DOHH2 (cell line): Measurements from ENCODE around the gene EVC.

Experiments
- H3F3A ChIP-seq: fragments of 200-600 bp; sonication (generic), shearing (Covaris generic); 2 replicates; pipeline ENCODE4 v1.6.0; 2016; ENCODE audit warnings: antibody characterized with exemption, mild to moderate bottlenecking; ENCODE audit not compliant: control insufficient read depth, insufficient read depth
- H3K27ac ChIP-seq: fragments of 200-600 bp; sonication (generic); 2 replicates; pipeline ENCODE4 v1.5.1; 2014; ENCODE audit warnings: low read depth, mild to moderate bottlenecking, low read length, moderate library complexity
- H3K27me3 ChIP-seq: fragments of 200-600 bp; sonication (generic); 2 replicates; pipeline ENCODE4 v1.6.1; 2014; ENCODE audit warnings: mild to moderate bottlenecking, low read length, mixed read lengths; ENCODE audit not compliant: control insufficient read depth
- H3K36me3 ChIP-seq: fragments of 200-600 bp; sonication (generic); 2 replicates; pipeline ENCODE4 v1.6.1; 2014; ENCODE audit warnings: mild to moderate bottlenecking, low read length, moderate library complexity, mixed read lengths; ENCODE audit not compliant: control insufficient read depth
- H3K4me1 ChIP-seq: fragments of 200-600 bp; sonication (generic); 2 replicates; pipeline ENCODE4 v1.6.1; 2014; ENCODE audit warnings: mild to moderate bottlenecking, low read length, mixed read lengths; ENCODE audit not compliant: control insufficient read depth
- H3K4me2 ChIP-seq: fragments of 200-600 bp; sonication (generic); 2 replicates; pipeline ENCODE4 v1.6.0; 2014; ENCODE audit warnings: mild to moderate bottlenecking, low read length, moderate library complexity
- H3K4me3 ChIP-seq: fragments of 200-600 bp; sonication (generic); 2 replicates; pipeline ENCODE4 v1.5.1; 2014; ENCODE audit warnings: mild to moderate bottlenecking, low read length, mixed read lengths
- H3K79me2 ChIP-seq: fragments of 200-600 bp; sonication (generic); 2 replicates; pipeline ENCODE4 v1.6.1; 2014; ENCODE audit warnings: mild to moderate bottlenecking, low read length, mixed read lengths; ENCODE audit not compliant: control insufficient read depth
- H3K9me2 ChIP-seq: fragments of 200-600 bp; sonication (generic); replicated peaks from 2 replicates; pipeline ENCODE4 v1.6.1; 2014; ENCODE audit warnings: mild to moderate bottlenecking, low read length, mixed read lengths; ENCODE audit not compliant: control insufficient read depth
- H3K9me3 ChIP-seq: fragments of 200-600 bp; sonication (generic); 2 replicates; pipeline ENCODE4 v1.6.1; 2014; ENCODE audit warnings: antibody characterized with exemption, low read length, mixed read lengths; ENCODE audit not compliant: control insufficient read depth, insufficient read depth
- H4K20me1 ChIP-seq: fragments of 200-600 bp; sonication (generic); 2 replicates; pipeline ENCODE4 v1.6.0; 2014; ENCODE audit warnings: low read depth, mild to moderate bottlenecking, antibody characterized with exemption, low read length, moderate library complexity; ENCODE audit not compliant: control insufficient read depth, insufficient read depth
- CTCF ChIP-seq: fragments of 200-600 bp; sonication (generic); IDR thresholded peaks from one replicate; pipeline ENCODE4 v1.5.1; 2014; ENCODE audit warnings: antibody characterized with exemption, mild to moderate bottlenecking, low read depth, low read length; ENCODE audit not compliant: poor library complexity, severe bottlenecking
- EZH2phosphoT487 ChIP-seq: fragments of 200-600 bp; sonication (generic); IDR thresholded peaks from 2 replicates; pipeline ENCODE4 v1.6.1; 2017; ENCODE audit warnings: borderline replicate concordance, mild to moderate bottlenecking, antibody characterized with exemption, low read length, moderate library complexity, mixed read lengths

The EVC gene

GRCh38 chr4:5808081-5808741 is 97.2 kb downstream of the EVC start:
- Histone ChIP-seq H3K27me3 (no peaks in the 10 kb centered on the region), H3K27ac (no peak overlapping the region), H3K9me2 (no peaks in the 10 kb centered on the region), H3F3A (no peaks in the 10 kb centered on the region), H3K4me3 (no peak overlapping the region), H4K20me1 (no peaks in the 10 kb centered on the region), H3K79me2 (no peaks in the 10 kb centered on the region), H3K4me1 (no peaks in the 10 kb centered on the region), H3K9me3 (no peaks in the 10 kb centered on the region), H3K36me3 (no peaks in the 10 kb centered on the region), H3K4me2 (no peak overlapping the region)
- TF ChIP-seq EZH2phosphoT487 = no peak
- TF ChIP-seq CTCF = no peak

- no peaks in the 10 kb centered on the region for H3K9me2 ChIP-seq
- TF ChIP-seq CTCF = no peak
- H3F3A ChIP-seq = no peaks in the 10 kb centered on the region
- no peaks in the 10 kb centered on the region for H3K27me3 ChIP-seq
- no peak overlapping the region for H3K4me3 ChIP-seq
- no peaks in the 10 kb centered on the region for H3K9me3 ChIP-seq
- H3K27ac ChIP-seq = no peak overlapping the region
- no peaks in the 10 kb centered on the region for H3K36me3 ChIP-seq
- H3K4me1 ChIP-seq = no peaks in the 10 kb centered on the region
- H4K20me1 ChIP-seq = no peaks in the 10 kb centered on the region
- no peak overlapping the region for H3K4me2 ChIP-seq
- H3K79me2 ChIP-seq = no peaks in the 10 kb centered on the region
Observed at GRCh38 chr4:5809216-5809776, 98.3 kb downstream of the EVC start.

GRCh38 chr4:5810151-5810550 is 99.2 kb downstream of the EVC start:
- H3K27me3 ChIP-seq = no peaks in the 10 kb centered on the region
- TF ChIP-seq EZH2phosphoT487 (no peak), CTCF (no peak)
- H4K20me1 ChIP-seq = no peaks in the 10 kb centered on the region
- no peaks in the 10 kb centered on the region for H3K36me3 ChIP-seq
- H3K79me2 ChIP-seq = no peaks in the 10 kb centered on the region
- no peak overlapping the region for H3K27ac ChIP-seq
- H3K4me2 ChIP-seq = no peak overlapping the region
- H3F3A ChIP-seq = no peaks in the 10 kb centered on the region
- H3K9me3 ChIP-seq = no peaks in the 10 kb centered on the region
- no peak overlapping the region for H3K4me3 ChIP-seq
- no peaks in the 10 kb centered on the region for H3K4me1 ChIP-seq
- no peaks in the 10 kb centered on the region for H3K9me2 ChIP-seq
